Activated CD4-positive, alpha-beta T cell treated with anti-CD3 and anti-CD28 coated beads, Interleukin-2, amount 10 ng/mL, durations not matched to agents 24 days and 14 days (primary cell): Measurements from ENCODE around the gene EPB41. TPM values are rescaled to one million over a fixed set of nuclear protein-coding genes. Genes with fewer than 3 reads are reported as not detected.

Experiments
- total RNA-seq: library from RNA; stranded (reverse); gene quantifications from 2 replicates; pipeline ENCODE4 v1.2.3, GENCODE V29; 2022

EPB41 gene
- total RNA-seq, 1 donor from 2014 or later, result 79.7 TPM

Other genes with a start within 250 kb of the EPB41 start
- gene GMEB1, start 245.8 kb upstream of the EPB41 start, total RNA-seq, result 26.1 and 26.3 TPM in 2 replicates
- gene YTHDF2, start 177.6 kb upstream of the EPB41 start, total RNA-seq, result 90.8 and 92.6 TPM in 2 replicates
- 0.09 TPM in 1 of 2 replicates, not detected in the other for gene OPRD1, start 102.4 kb upstream of the EPB41 start, total RNA-seq
- gene TMEM200B, start 209.3 kb downstream of the EPB41 start, total RNA-seq, result 0.66 and 0.72 TPM in 2 replicates